Measurements from ENCODE around the gene HTR5A.

The HTR5A gene

DNA sequence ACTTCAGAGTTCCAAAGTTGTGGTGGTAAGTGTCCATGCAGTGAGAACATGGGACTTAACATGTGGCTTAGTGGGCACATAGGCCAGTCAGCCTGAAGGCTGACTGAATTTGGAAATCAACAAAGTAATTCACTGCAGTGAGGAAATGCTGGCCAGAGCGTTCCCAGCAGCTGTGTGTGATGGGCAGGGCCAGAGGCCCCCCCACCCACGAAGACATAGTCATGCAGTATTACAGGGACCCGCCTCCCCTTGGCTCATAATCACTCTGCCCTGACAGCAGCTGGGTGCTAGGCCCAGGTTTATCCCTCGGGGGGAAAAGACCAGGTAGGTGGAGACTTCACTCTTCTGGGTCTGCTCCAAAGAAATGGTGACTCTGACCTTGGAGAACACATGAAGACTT lies 33.7 kb downstream of the HTR5A start:
- no peak for TF ChIP-seq CTCF (conservative IDR thresholded peaks at IDR 0.05; ENCODE audit: low read depth, low read length)
- DNase-seq (ENCODE audit: low read depth), result no peak
- no peak overlapping the region for H3K4me3 ChIP-seq (ENCODE audit: low read depth, low read length)

GRCh38 chr7:155104913-155105312 lies 34.8 kb downstream of the HTR5A start:
- H3K4me3 ChIP-seq (ENCODE audit: low read depth, low read length), result no peak overlapping the region
- TF ChIP-seq CTCF (conservative IDR thresholded peaks at IDR 0.05; ENCODE audit: low read depth, low read length), result no peak
- DNase-seq (ENCODE audit: low read depth), result no peak

DNA sequence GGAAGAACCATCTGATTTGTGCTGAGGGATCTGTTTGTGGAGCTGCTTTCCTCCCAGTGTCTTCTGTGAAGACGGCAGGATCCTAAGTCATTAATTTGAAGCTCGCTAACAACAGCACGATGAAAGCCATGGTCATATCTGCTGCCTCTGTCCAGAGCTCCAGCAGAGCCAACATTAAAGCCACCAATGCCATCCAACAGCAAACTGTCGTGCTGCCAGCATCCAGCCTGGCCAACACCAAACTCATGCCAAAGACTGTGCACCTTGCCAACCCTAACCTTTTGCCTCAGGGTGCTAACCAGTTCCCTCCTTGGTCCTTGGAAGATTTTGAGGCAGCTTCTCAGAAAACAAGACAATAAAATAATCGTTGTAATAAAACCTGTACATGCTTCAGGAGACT lies 36.2 kb downstream of the HTR5A start:
- no peak for TF ChIP-seq CTCF (conservative IDR thresholded peaks at IDR 0.05; ENCODE audit: low read depth, low read length)
- DNase-seq (ENCODE audit: low read depth), result no peak

DNA sequence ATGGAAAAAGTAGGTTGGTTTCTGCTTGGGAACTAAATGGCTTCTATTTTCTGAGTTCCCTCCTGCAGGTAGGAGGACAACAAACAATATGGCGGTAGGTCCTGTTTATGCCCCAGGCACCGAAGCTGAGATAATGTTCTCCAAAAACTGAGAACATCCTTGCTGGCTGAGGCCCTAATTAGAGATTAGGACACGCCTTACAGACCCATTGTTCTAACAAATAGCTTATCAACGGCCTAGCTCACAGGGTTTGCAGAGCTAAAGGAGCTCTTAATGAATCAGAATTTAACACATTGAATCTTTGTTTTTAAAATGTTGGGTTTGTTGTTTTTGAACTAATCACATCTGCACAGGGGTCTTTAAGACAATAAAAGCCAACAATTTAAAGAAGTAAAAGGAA lies 37.0 kb downstream of the HTR5A start:
- H3K4me3 ChIP-seq (ENCODE audit: low read depth, low read length), result no peak overlapping the region
- TF ChIP-seq CTCF (conservative IDR thresholded peaks at IDR 0.05; ENCODE audit: low read depth, low read length), result no peak
- no peak for DNase-seq (ENCODE audit: low read depth)

More for the DNA sequence above, 36.2 kb downstream of the HTR5A start:
- H3K4me3 ChIP-seq (ENCODE audit: low read depth, low read length), result no peak overlapping the region

GRCh38 chr7:155108144-155108901 lies 38.2 kb downstream of the HTR5A start:
- no peak overlapping the region for H3K4me3 ChIP-seq (ENCODE audit: low read depth, low read length)
- DNase-seq (ENCODE audit: low read depth), result no peak
- no peak for TF ChIP-seq CTCF (conservative IDR thresholded peaks at IDR 0.05; ENCODE audit: low read depth, low read length)

GRCh38 chr7:155109121-155109520 lies 39.0 kb downstream of the HTR5A start:
- no peak for TF ChIP-seq CTCF (conservative IDR thresholded peaks at IDR 0.05; ENCODE audit: low read depth, low read length)
- no peak overlapping the region for H3K4me3 ChIP-seq (ENCODE audit: low read depth, low read length)
- DNase-seq (ENCODE audit: low read depth), result no peak

DNA sequence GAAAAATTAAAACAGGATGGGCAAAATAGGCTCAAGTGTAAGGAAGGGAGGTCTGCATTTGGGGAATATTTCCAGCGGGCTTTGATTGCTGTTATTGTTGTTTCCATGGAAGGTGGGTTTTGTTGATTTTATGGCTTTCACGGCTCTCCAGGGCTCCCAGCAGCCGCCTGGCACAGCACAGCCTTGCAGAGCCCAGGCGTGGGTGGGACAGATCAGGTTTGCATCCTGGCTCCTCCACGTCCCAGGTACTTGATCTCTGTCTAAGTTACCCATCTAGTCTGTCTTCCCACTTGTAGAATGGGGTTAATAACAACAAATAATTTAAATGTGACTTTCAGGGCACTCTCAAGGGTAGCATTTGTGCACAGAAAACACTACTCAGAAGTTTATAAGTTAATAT lies 45.2 kb downstream of the HTR5A start:
- TF ChIP-seq CTCF (conservative IDR thresholded peaks at IDR 0.05; ENCODE audit: low read depth, low read length), result no peak
- DNase-seq (ENCODE audit: low read depth), result no peak
- H3K4me3 ChIP-seq (ENCODE audit: low read depth, low read length), result no peak overlapping the region

Data from choroid plexus epithelial cell (primary cell).